B cell (primary cell): ENCODE data around the gene PLEKHA7. TPM values are rescaled to one million over a fixed set of nuclear protein-coding genes. Genes with fewer than 3 reads are reported as not detected.

Experiments
- ATAC-seq: fragments of 200-7000 bp; cut with Tn5 transposase; one replicate; pipeline ENCODE4 v1.10.0; 2021; ENCODE audit warnings: low read depth, mild to moderate bottlenecking, moderate number of reproducible peaks, moderate library complexity
- CTCF ChIA-PET: fragments of 350-600 bp; sonication (Branson Sonifier 250); formaldehyde crosslinking; loops from one replicate; lab custom pipeline; 2021; ENCODE audit warnings: antibody characterized with exemption, inconsistent platforms; lab: Charles Lee
- POLR2A ChIA-PET: fragments of 350-600 bp; sonication (Branson Sonifier 250); formaldehyde crosslinking; loops from one replicate; lab custom pipeline; 2021; ENCODE audit warnings: antibody characterized with exemption; lab: Charles Lee
- DNase-seq: peaks from one replicate; pipeline ENCODE4 v3.0.0; 2013
- H2AFZ ChIP-seq: 2 replicates; pipeline ENCODE4 v1.6.1; 2012; ENCODE audit warnings: mild to moderate bottlenecking, low read depth, low read length; ENCODE audit not compliant: insufficient read depth, poor library complexity, severe bottlenecking
- H3K27ac ChIP-seq, 2 donors: 1 replicate in 1 of 2; 2 replicates in 1 of 2; pipeline ENCODE4 v1.5.1; 2012 to 2013; ENCODE audit warnings: low read length in 2 of 2, mild to moderate bottlenecking in 2 of 2, moderate library complexity in 1 of 2
- H3K27me3 ChIP-seq, 4 experiments: fragments of 200-600 bp in 1 of 4; sonication (generic) in 1 of 4; replicated peaks in 1 of 4; 1 replicate in 2 of 4; 2 replicates in 2 of 4; pipeline versions ENCODE4 v1.6.1 to v1.7.0; 2013 to 2016; ENCODE audit warnings: low read length in 3 of 4, mild to moderate bottlenecking in 2 of 4, mixed read lengths in 1 of 4, moderate library complexity in 1 of 4; ENCODE audit not compliant: insufficient read depth in 4 of 4, control insufficient read depth in 3 of 4; ENCODE audit errors: control extremely low read depth in 1 of 4
- H3K36me3 ChIP-seq, 2 experiments: replicated peaks in 1 of 2; 1 replicate in 1 of 2; 2 replicates in 1 of 2; pipeline versions ENCODE4 v1.6.1 to v1.7.1; 2013; ENCODE audit warnings: low read length in 1 of 2; ENCODE audit not compliant: insufficient read depth in 2 of 2, control insufficient read depth in 1 of 2; ENCODE audit errors: control extremely low read depth in 1 of 2, extremely low read depth in 1 of 2
- H3K4me1 ChIP-seq, 2 donors: fragments of 200-600 bp in 1 of 2; sonication (generic) in 1 of 2; 1 replicate in 1 of 2; 2 replicates in 1 of 2; pipeline versions ENCODE4 v1.5.1 to v1.6.1; 2013 to 2017; ENCODE audit warnings: low read length in 2 of 2; ENCODE audit not compliant: control insufficient read depth in 2 of 2, insufficient read depth in 2 of 2
- H3K4me2 ChIP-seq: replicated peaks from 2 replicates; pipeline ENCODE3; 2012; ENCODE audit warnings: mild to moderate bottlenecking, low read depth, low read length; ENCODE audit not compliant: poor library complexity, severe bottlenecking
- H3K4me3 ChIP-seq, 5 experiments: fragments of 200-600 bp in 1 of 5; sonication (generic) in 1 of 5; 1 replicate in 3 of 5; 2 replicates in 2 of 5; pipeline versions ENCODE4 v1.5.1 to v1.7.0; 2011 to 2016; ENCODE audit warnings: low read length in 4 of 5, mild to moderate bottlenecking in 4 of 5, low read depth in 2 of 5, control low read depth in 1 of 5, moderate library complexity in 1 of 5; ENCODE audit not compliant: insufficient read depth in 1 of 5; ENCODE audit errors: control extremely low read depth in 1 of 5, extremely low read depth in 1 of 5
- H3K79me2 ChIP-seq: fragments of 200-600 bp; sonication (generic); one replicate; pipeline ENCODE4 v1.6.0; 2016; ENCODE audit warnings: low read length; ENCODE audit not compliant: control insufficient read depth, insufficient read depth
- H3K9ac ChIP-seq: fragments of 200-600 bp; sonication (generic); 2 replicates; pipeline ENCODE4 v1.6.1; 2017; ENCODE audit warnings: mild to moderate bottlenecking, low read length, moderate library complexity
- H3K9me3 ChIP-seq, 3 donors: one replicate each; pipeline versions ENCODE4 v1.6.1 to v1.7.1; 2013; ENCODE audit warnings: low read length in 2 of 3; ENCODE audit not compliant: control insufficient read depth in 2 of 3, insufficient read depth in 1 of 3; ENCODE audit errors: control extremely low read depth in 1 of 3
- H4K20me1 ChIP-seq: 2 replicates; pipeline ENCODE4 v1.6.0; 2012; ENCODE audit warnings: mild to moderate bottlenecking, low read length; ENCODE audit not compliant: insufficient read depth, control insufficient read depth, poor library complexity, severe bottlenecking
- H3K27ac Mint-ChIP-seq: one replicate; pipeline ENCODE4 v1.8.0; 2021; ENCODE audit warnings: mixed read lengths
- H3K27me3 Mint-ChIP-seq: one replicate; pipeline ENCODE4 v1.8.0; 2021; ENCODE audit warnings: mixed read lengths
- H3K4me1 Mint-ChIP-seq: one replicate; pipeline ENCODE4 v1.8.0; 2021; ENCODE audit warnings: mixed read lengths
- H3K4me3 Mint-ChIP-seq: one replicate; pipeline ENCODE4 v1.8.0; 2021; ENCODE audit warnings: mixed read lengths
- H3K9me3 Mint-ChIP-seq: one replicate; pipeline ENCODE4 v1.8.0; 2022; ENCODE audit warnings: mixed read lengths; ENCODE audit not compliant: insufficient read depth
- CTCF ChIP-seq: fragments of 200-600 bp; IDR thresholded peaks from one replicate; pipeline ENCODE4 v1.8.0; 2022; ENCODE audit warnings: antibody characterized with exemption, mild to moderate bottlenecking
- EZH2 ChIP-seq: IDR thresholded peaks from 2 replicates; pipeline ENCODE4 v1.6.1; 2012; ENCODE audit warnings: borderline replicate concordance, low read depth, mild to moderate bottlenecking, moderate library complexity, low read length; ENCODE audit not compliant: insufficient read depth, poor library complexity, severe bottlenecking
- WGBS: methylation state at CpG from one replicate; pipeline ENCODE4 v1.1.5; 2013; ENCODE audit warnings: missing lambda C conversion rate; ENCODE audit not compliant: insufficient coverage; 5-methylcytosine and 5-hydroxymethylcytosine counted together
- intact Hi-C: fragments of 100-400 bp; cut with micrococcal nuclease; formaldehyde crosslinking; loops from one replicate; pipeline ENCODE4 v1.10.0; 2022
- polyA plus RNA-seq: library from polyadenylated mRNA; depleted of rRNA; stranded (reverse); fragments of >200 nt; gene quantifications from 2 replicates; pipeline ENCODE4 v1.2.3, GENCODE V29; 2012
- total RNA-seq, 2 donors: library from RNA; stranded (reverse); fragments of 120-200 nt in 1 of 2; gene quantifications; 1 replicate in 1 of 2; 2 replicates in 1 of 2; pipeline versions ENCODE4 v1.2.3 to v1.2.4, GENCODE V29; 2013 to 2022

Gene PLEKHA7
- total and polyA plus RNA-seq, 2 donors (not counting 1 experiment from before 2014, with no cell fraction given) = 1.7 to 8.2 TPM

- H3K4me1 Mint-ChIP-seq = peaks cover 7% of the 10 kb centered on the region
- H3K4me3 Mint-ChIP-seq = no peak overlapping the region
- no peaks in the 10 kb centered on the region for H3K79me2 ChIP-seq
- no peaks in the 10 kb centered on the region for H3K36me3 ChIP-seq
- H4K20me1 ChIP-seq = no peaks in the 10 kb centered on the region
- H3K4me2 ChIP-seq = no peak overlapping the region
- no peak overlapping the region for H3K27ac ChIP-seq
- WGBS = 51% methylated on average over 2 of the region's 4 CpGs
- no peak for ATAC-seq
- H3K27me3 Mint-ChIP-seq = no peaks in the 10 kb centered on the region
- H3K27me3 ChIP-seq = no peaks in the 10 kb centered on the region
- ChIA-PET POLR2A (no interaction called here), CTCF (interaction anchor here (1.2 kb wide), 1 partner anchor 31 kb away, joined by 3 read pairs; no protein-coding TSS in a partner anchor)
- peaks cover 0 to 4% of the 10 kb centered on the region in 2 donors for H3K4me1 ChIP-seq
- no peak for TF ChIP-seq EZH2
- TF ChIP-seq CTCF = no peak
- H3K9ac ChIP-seq = no peak overlapping the region
- H3K9me3 Mint-ChIP-seq = no peaks in the 10 kb centered on the region
- no peak overlapping the region for H2AFZ ChIP-seq
- DNase-seq = no peak
- no peak overlapping the region for H3K27ac Mint-ChIP-seq
- intact Hi-C loops = no loop called here
- H3K4me3 ChIP-seq = no peak overlapping the region
- H3K9me3 ChIP-seq = no peaks in the 10 kb centered on the region
Observed at GRCh38 chr11:16817351-16817750, 196.9 kb downstream of the PLEKHA7 start.

- Histone ChIP-seq H3K4me1 (peaks cover 0 to 4% of the 10 kb centered on the region in 2 donors), H3K36me3 (no peaks in the 10 kb centered on the region), H3K27ac (no peak overlapping the region), H3K79me2 (no peaks in the 10 kb centered on the region), H3K9me3 (no peaks in the 10 kb centered on the region), H3K9ac (no peak overlapping the region), H3K4me3 (no peak overlapping the region), H3K27me3 (no peaks in the 10 kb centered on the region), H2AFZ (no peak overlapping the region), H3K4me2 (no peak overlapping the region), H4K20me1 (no peaks in the 10 kb centered on the region)
- ChIA-PET POLR2A (no interaction called here), CTCF (interaction anchor here (1.1 kb wide), 2 partner anchors 11 to 247 kb away, joined by 4 read pairs; no protein-coding TSS in a partner anchor)
- H3K9me3 Mint-ChIP-seq = no peaks in the 10 kb centered on the region
- ATAC-seq (no peak), DNase-seq (no peak)
- H3K4me1 Mint-ChIP-seq = peaks cover 7% of the 10 kb centered on the region
- no peak overlapping the region for H3K4me3 Mint-ChIP-seq
- TF ChIP-seq CTCF = no peak
- TF ChIP-seq EZH2 = no peak
- WGBS = 95% methylated on average over 29 of the region's 32 CpGs
- H3K27me3 Mint-ChIP-seq = no peaks in the 10 kb centered on the region
- H3K27ac Mint-ChIP-seq = no peak overlapping the region
- intact Hi-C loops = no loop called here
Observed at GRCh38 chr11:16816358-16817270, 197.6 kb downstream of the PLEKHA7 start.
